GM19438 (cell line): ENCODE results near the gene SCIMP.
"Not testable (repeated sequence)": the region's sequence is repeated elsewhere in the genome, so short reads cannot be mapped to it uniquely, and the experiment has no call there.

ENCODE experiments used
- ATAC-seq: cut with Tn5 transposase; IDR thresholded peaks from one replicate; pipeline ENCODE4 v1.9.1; 2021; ENCODE audit warnings: low read depth; ENCODE audit not compliant: unreplicated experiment

SCIMP gene

GRCh38 chr17:5191541-5192417 is 42.9 kb downstream of the SCIMP start, which contains the start of gene ZNF594:
Gene ZNF594 (minus strand): TSS chr17:5191868. CDS start chr17:5184256, 7,612 bp downstream.
- ATAC-seq: peak; percentile 92

GRCh38 chr17:5184288-5184687 is 50.4 kb downstream of the SCIMP start:
- no peak for ATAC-seq

DNA sequence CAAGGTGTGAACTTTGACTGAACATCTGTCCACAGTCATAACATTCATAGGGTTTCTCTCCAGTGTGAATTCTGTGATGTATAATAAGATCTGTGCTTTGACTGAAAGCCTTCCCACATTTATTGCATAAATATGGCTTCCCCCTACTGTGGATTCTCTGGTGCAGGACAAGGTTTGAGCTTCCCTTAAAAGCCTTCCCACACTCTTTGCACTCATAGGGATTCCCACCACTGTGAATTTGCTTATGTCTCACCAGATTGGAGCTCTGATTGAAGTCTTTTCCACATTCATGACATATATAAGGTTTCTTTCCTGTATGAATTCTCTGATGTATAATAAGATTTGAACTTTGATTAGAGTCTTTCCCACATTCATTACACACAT is 51.3 kb downstream of the SCIMP start:
- ATAC-seq: no peak

GRCh38 chr17:5182597-5183409 is 51.9 kb downstream of the SCIMP start:
- ATAC-seq: no peak

DNA sequence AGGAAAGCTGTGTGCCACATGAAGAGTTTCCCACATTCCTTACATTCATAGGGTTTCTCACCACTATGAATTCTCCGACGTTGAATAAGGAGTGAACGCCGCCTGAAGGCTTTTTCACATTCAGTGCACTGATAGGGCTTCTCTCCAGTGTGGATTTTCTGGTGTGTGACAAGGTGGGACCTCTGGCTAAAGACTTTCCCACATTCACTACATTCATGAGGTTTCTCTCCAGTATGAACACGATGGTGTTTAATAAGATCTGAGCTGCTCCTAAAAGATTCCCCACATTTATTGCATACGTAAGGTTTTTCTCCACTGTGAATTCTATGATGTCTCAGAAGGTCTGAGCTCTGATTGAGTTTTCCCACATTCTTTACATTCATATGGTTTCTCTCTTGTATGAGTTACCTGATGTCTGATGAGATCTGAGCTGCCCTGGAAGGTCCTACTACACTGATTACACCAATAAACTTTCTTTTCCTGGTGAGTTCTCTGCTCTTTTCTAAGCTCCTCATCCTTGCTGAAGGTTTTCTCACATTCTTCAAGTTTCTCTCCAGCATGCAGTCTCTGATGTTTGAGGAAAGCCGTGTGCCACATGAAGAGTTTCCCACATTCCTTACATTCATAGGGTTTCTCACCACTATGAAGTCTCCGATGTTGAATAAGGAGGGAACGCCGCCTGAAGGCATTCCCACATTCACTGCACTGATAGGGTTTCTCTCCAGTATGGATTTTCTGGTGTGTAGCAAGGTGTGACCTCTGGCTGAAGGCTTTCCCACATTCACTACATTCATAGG is 53.0 kb downstream of the SCIMP start:
- ATAC-seq: no peak

DNA sequence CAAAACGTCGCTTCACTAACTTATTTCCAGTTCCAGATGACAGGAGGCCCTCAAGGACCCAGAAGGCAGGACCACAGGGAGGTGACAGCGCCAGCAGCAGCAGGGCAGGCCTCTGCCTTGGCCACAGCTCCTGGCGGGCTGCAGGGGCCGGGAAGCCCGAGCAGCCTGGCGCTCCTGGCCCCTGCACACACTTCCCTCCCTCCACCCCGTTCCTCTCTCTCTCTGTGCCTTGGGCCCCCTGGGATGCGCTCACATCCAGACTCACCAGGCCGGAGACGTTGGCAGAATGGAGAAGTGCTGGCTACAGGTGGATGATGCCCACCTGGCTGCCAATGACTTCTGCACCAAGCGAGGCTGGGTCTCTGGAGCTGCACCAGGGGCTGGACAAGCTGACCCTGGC is 55.7 kb downstream of the SCIMP start:
- ATAC-seq: no peak

DNA sequence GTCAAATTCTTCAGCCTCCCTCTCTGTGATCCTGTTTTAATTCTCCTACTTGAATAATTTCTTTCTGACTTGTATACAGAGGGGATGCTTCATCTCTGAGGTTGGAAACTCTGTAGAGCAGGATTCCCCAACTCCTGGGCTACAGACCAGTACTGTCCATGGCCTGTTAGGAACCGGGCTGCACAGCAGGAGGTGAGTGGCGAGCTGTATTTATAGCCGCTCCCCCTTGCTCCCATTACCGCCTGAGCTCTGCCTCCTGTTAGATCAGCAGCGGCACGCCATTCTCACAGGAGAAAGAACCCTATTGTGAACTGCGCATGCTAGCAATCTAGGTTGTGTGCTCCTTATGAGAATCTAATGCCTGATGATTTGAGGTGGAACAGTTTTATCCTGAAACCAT is 59.6 kb downstream of the SCIMP start:
- ATAC-seq: not testable (repeated sequence)

DNA sequence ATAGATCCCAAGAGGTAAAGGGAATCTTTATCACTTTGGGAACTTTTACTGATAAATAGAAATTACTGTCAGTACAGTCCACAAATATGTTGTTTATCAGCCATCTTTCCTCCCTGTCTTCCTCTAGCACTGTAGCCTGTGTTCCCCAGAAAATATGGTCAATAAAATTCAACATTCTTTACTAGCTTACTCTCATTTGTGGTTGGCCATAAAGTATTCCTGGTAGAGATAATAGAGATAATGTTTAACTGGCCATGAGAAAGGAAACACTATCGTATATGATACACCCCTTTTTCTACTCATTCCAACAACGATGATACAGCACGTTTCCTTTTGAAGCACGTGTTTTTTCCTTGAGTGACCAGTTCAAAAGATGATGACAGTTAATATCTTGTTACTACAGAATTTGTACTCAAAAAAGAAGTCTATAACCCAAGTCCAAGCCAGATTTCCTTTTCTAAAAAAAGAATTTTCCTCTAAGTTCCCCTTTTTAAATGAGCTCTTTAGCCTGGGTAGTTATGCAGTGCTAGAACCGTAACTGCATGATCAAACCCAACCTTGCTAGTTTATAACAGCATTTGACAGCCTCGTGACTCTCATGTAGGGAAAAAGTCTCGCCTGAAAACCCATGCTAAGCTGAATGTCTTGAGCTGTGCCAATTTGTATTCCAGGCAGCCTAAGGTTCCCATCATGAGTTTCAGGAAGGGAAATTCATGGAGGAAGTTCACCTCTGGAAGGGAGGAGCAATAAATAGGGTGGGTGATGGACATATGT is 68.7 kb downstream of the SCIMP start:
- ATAC-seq: not testable (repeated sequence)

DNA sequence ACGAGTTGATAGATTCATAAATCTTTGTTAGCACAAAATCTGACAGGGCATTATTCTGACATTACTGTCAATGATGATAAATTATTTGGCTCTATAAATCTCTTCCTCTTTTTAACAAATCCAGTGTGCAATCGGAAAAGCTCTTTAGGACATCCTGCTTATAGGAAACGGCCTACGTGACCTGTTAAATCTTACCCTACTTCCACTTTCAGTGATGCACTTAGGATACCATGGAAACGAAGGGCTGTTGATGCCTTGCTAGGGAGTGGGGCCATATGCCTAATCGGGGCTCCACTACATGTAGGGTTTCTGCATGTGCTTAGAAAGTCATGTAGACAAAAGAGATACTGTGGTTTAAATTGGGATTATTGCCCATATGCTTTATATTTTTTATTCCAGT is 70.2 kb downstream of the SCIMP start:
- ATAC-seq: no peak

DNA sequence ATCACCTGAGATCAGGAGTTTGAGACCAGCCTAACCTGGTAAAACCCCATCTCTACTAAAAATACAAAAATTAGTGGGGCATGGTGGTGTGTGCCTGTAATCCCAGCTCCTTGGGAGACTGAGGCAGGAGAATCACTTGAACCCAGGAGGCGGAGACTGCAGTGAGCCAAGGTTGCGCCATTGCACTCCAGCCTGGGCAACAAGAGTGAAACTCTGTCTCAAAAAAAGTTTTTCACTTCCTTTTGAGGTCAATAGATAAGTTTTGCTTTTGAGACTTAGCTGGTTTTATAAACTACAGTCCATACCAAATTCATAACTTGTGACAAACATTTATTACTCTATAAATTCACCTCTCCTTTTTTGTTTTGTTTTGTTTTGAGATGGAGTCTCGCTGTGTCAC is 72.9 kb downstream of the SCIMP start:
- ATAC-seq: not testable (repeated sequence)

DNA sequence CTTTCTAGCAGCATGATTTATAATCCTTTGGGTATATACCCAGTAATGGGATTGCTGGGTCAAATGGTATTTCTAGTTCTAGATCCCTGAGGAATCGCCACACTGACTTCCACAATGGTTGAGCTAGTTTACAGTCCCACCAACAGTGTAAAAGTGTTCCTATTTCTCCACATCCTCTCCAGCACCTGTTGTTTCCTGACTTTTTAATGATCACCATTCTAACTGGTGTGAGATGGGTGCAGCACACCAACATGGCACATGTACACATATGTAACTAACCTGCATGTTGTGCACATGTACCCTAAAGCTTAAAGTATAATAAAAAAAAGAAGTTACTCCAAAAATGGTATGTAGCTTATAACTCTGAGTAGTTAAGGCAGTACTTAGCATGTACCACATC is 74.0 kb downstream of the SCIMP start:
- ATAC-seq: not testable (repeated sequence)
